Transverse colon (tissue), 4 donors: Measurements from ENCODE around the gene TUBB2B. TPM values are rescaled to one million over a fixed set of nuclear protein-coding genes. Genes with fewer than 3 reads are reported as not detected.

Source experiments
- DNase-seq: peaks from one replicate; pipeline ENCODE4 v3.0.0-alpha.2; 2019
- H3K27ac ChIP-seq, 4 donors: fragments of 200-600 bp; sonication (generic); 2 replicates each; pipeline ENCODE4 v1.5.1; 2016 to 2018; ENCODE audit warnings: inconsistent platforms in 4 of 4
- H3K27me3 ChIP-seq: fragments of 200-600 bp; sonication (generic); 2 replicates; pipeline ENCODE4 v1.5.1; 2017; ENCODE audit warnings: inconsistent platforms
- H3K36me3 ChIP-seq, 4 donors: fragments of 200-600 bp; sonication (generic); 2 replicates each; pipeline ENCODE4 v1.5.1; 2017 to 2019; ENCODE audit warnings: inconsistent platforms in 4 of 4
- H3K4me1 ChIP-seq, 4 donors: fragments of 200-600 bp; sonication (generic); 2 replicates each; pipeline ENCODE4 v1.5.1; 2017 to 2020; ENCODE audit warnings: inconsistent platforms in 4 of 4
- H3K4me3 ChIP-seq, 4 donors: fragments of 200-600 bp; sonication (generic); 1 replicate in 1 of 4; 2 replicates in 3 of 4; pipeline versions ENCODE4 v1.5.1 to v1.6.1; 2017 to 2019; ENCODE audit warnings: inconsistent platforms in 4 of 4
- H3K9me3 ChIP-seq, 2 donors: fragments of 200-600 bp; sonication (generic); 2 replicates each; pipeline ENCODE4 v1.5.1; 2017 to 2019; ENCODE audit warnings: inconsistent platforms in 2 of 2
- EP300 ChIP-seq: sonication (generic); formaldehyde crosslinking; IDR thresholded peaks from one replicate; pipeline ENCODE4 v1.6.1; 2017; ENCODE audit warnings: antibody characterized with exemption, low read depth
- POLR2A ChIP-seq: fragments of 450-650 bp; IDR thresholded peaks from one replicate; pipeline ENCODE4 v1.6.1; 2016; ENCODE audit warnings: antibody characterized with exemption, mild to moderate bottlenecking, moderate library complexity
- POLR2AphosphoS5 ChIP-seq, 3 donors: sonication (generic); formaldehyde crosslinking; IDR thresholded peaks; one replicate each; pipeline ENCODE4 v1.6.1; 2016; ENCODE audit warnings: antibody characterized with exemption in 3 of 3
- WGBS, 2 donors: methylation state at CpG; one replicate each; pipeline ENCODE4 v1.1.5; 2018; ENCODE audit warnings: low coverage in 1 of 2; 5-methylcytosine and 5-hydroxymethylcytosine counted together
- in situ Hi-C, 4 donors: fragments of 200-750 bp; cut with MboI; loops; one replicate each; pipeline versions ENCODE4 v1.15.0 to v1.15.1; 2017; ENCODE audit warnings: low sequenced_read_pairs in 3 of 4, low pct_ligation_motif_present in 1 of 4, low pct_unique_long_range_greater_than_20kb in 1 of 4
- intact Hi-C: fragments of 100-400 bp; cut with DNase I; formaldehyde crosslinking; loops from one replicate; pipeline ENCODE4 v1.15.1; 2023; ENCODE audit warnings: low total_unique reads
- total RNA-seq, 4 donors: library from RNA; depleted of rRNA; stranded (reverse); fragments of >200 nt; gene quantifications; one replicate each; pipeline ENCODE4 v1.1.0, GENCODE V29; 2016
- TF ChIP-seq, protein P1 (sequence below), 5 experiments: fragments of 200-600 bp in 3 of 5; fragments of 450-650 bp in 2 of 5; sonication (generic) in 3 of 5; IDR thresholded peaks; 1 replicate in 2 of 5; 2 replicates in 3 of 5; pipeline ENCODE4 v1.5.1; 2016 to 2017; ENCODE audit warnings: antibody characterized with exemption in 5 of 5, inconsistent platforms in 3 of 5, mild to moderate bottlenecking in 2 of 5, moderate library complexity in 1 of 5

Gene TUBB2B
- total RNA-seq, 4 donors from 2014 or later: 2.9 to 14.9 (median 9.4) TPM

DNA sequence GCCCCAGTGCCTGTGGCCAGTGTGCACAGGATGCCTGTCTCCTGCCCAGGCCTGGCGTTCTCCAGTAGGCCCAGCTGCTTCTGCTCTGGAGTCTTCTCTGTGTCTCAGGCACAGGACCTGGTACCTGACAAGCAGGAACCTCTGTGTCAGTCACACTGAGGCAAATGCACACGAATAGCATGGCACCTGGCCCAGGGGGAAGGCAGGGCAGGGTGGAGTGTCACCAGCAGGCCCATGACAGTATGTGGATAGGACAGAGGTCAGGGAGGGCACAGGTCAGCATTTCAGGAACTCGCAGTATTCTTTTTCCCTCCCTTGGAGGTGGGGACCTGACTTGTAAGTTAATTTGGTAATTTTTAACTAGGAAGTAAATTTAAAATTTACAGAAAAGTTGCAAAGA lies 36.9 kb upstream of the TUBB2B start:
- Histone ChIP-seq H3K27ac (no peak overlapping the region), H3K36me3 (peaks cover 0 to 3% (median 0%) of the 10 kb centered on the region in 4 donors), H3K9me3 (no peaks in the 10 kb centered on the region), H3K4me1 (peaks cover 15 to 26% (median 18%) of the 10 kb centered on the region in 4 donors), H3K27me3 (no peaks in the 10 kb centered on the region), H3K4me3 (no peak overlapping the region)
- WGBS, 2 donors: 71 to 79% methylated on average over 2 to 3 of the region's 3 CpGs
- TF ChIP-seq, protein P1, sequence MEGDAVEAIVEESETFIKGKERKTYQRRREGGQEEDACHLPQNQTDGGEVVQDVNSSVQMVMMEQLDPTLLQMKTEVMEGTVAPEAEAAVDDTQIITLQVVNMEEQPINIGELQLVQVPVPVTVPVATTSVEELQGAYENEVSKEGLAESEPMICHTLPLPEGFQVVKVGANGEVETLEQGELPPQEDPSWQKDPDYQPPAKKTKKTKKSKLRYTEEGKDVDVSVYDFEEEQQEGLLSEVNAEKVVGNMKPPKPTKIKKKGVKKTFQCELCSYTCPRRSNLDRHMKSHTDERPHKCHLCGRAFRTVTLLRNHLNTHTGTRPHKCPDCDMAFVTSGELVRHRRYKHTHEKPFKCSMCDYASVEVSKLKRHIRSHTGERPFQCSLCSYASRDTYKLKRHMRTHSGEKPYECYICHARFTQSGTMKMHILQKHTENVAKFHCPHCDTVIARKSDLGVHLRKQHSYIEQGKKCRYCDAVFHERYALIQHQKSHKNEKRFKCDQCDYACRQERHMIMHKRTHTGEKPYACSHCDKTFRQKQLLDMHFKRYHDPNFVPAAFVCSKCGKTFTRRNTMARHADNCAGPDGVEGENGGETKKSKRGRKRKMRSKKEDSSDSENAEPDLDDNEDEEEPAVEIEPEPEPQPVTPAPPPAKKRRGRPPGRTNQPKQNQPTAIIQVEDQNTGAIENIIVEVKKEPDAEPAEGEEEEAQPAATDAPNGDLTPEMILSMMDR (IDR thresholded peaks at IDR 0.05): no peak
- TF ChIP-seq POLR2AphosphoS5 (IDR thresholded peaks at IDR 0.05) (no peak), EP300 (no peak), POLR2A (no peak)
- no peak for DNase-seq
- intact Hi-C loops: no loop called here
- in situ Hi-C loops: no loop called here

DNA sequence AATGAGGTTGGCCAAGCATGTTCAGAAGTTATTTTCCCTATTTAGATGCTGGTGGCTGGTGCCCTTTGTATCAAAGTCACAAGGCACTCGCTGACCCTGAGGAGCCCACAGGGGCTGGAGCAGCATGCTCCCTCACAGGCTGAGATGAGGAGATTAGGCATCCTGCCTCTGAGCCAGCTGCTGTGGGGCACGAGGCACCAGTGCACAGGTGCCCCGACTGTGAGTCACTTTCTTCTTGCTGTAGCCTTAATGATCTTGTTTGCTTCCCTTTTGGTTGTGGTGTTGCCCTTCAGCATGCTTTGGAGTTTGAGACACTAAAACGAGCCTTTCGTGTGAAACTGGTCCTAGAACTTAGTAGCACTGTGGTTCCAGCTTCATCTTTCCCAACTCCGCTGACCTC lies 35.6 kb upstream of the TUBB2B start:
- peaks cover 15 to 30% (median 22%) of the 10 kb centered on the region in 4 donors for H3K4me1 ChIP-seq
- intact Hi-C loops: no loop called here
- in situ Hi-C loops: no loop called here
- TF ChIP-seq POLR2A (no peak), POLR2AphosphoS5 (IDR thresholded peaks at IDR 0.05) (no peak), EP300 (no peak)
- TF ChIP-seq, protein P1 (IDR thresholded peaks at IDR 0.05): no peak
- H3K27me3 ChIP-seq: no peaks in the 10 kb centered on the region
- peaks cover 0 to 3% (median 0%) of the 10 kb centered on the region in 4 donors for H3K36me3 ChIP-seq
- 50 to 81% methylated on average over 1 to 6 of the region's 6 CpGs for WGBS, 2 donors
- H3K9me3 ChIP-seq: no peaks in the 10 kb centered on the region
- H3K27ac ChIP-seq: no peak overlapping the region
- H3K4me3 ChIP-seq: no peak overlapping the region
- no peak for DNase-seq

DNA sequence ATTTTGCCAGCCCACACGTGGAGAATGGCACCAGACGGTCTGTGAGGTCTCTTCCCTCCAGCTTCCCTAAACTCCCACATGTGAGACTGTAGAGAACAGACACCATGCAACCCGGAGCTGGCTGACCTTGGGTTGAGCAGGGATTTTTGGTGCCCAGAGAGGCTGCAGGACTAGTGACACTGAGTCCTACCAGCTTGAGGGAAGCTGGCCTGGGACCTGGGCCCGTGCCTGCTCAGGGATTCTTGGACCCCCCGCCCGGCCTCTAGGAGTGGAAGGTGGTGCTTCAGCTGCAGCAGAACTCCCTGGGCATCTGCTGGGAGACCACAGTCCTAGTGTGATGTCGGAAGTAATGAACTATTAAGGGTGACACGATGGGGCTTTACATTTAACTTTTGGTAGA lies 34.5 kb upstream of the TUBB2B start:
- no peaks in the 10 kb centered on the region for H3K9me3 ChIP-seq
- 64 to 100% methylated on average over 2 to 8 of the region's 8 CpGs for WGBS, 2 donors
- H3K4me3 ChIP-seq: no peak overlapping the region
- DNase-seq: no peak
- intact Hi-C loops: no loop called here
- TF ChIP-seq POLR2A (no peak), POLR2AphosphoS5 (IDR thresholded peaks at IDR 0.05) (no peak), EP300 (no peak)
- TF ChIP-seq, protein P1 (IDR thresholded peaks at IDR 0.05): no peak
- in situ Hi-C loops: no loop called here
- no peaks in the 10 kb centered on the region for H3K27me3 ChIP-seq
- peaks cover 15 to 26% (median 23%) of the 10 kb centered on the region in 4 donors for H3K4me1 ChIP-seq
- H3K36me3 ChIP-seq: peaks cover 0 to 3% (median 0%) of the 10 kb centered on the region in 4 donors
- no peak overlapping the region for H3K27ac ChIP-seq

DNA sequence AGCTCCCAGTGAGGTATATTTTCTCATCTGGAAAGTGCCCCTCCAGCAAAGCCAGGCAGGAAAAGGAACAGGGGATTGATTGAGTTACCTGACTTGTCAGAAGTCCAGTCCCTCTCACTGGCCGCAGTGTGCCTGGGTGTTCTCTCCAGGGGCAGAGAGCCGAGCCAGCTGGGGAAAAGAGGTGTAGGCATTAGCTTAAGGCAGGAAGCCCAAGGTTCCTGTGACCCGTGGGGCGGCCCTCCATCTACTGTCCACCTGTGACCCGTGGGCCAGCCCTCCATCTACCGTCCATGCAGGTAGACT lies 34.0 kb upstream of the TUBB2B start:
- TF ChIP-seq, protein P1 (IDR thresholded peaks at IDR 0.05): no peak
- TF ChIP-seq POLR2A (no peak), POLR2AphosphoS5 (IDR thresholded peaks at IDR 0.05) (no peak), EP300 (no peak)
- Histone ChIP-seq H3K9me3 (no peaks in the 10 kb centered on the region), H3K27ac (no peak overlapping the region), H3K36me3 (peaks cover 0 to 3% (median 0%) of the 10 kb centered on the region in 4 donors), H3K4me3 (no peak overlapping the region), H3K4me1 (peaks cover 15 to 26% (median 23%) of the 10 kb centered on the region in 4 donors), H3K27me3 (no peaks in the 10 kb centered on the region)
- in situ Hi-C loops: no loop called here
- intact Hi-C loops: no loop called here
- WGBS, 2 donors: 59% methylated on average over 4 of the region's 6 CpGs; no CpG with 5 or more reads in 1 of the 2 donors
- no peak for DNase-seq
